ENCODE data around the gene SLFN14. TPM values are rescaled to one million over a fixed set of nuclear protein-coding genes. Genes with fewer than 3 reads are reported as not detected.
"Not testable (repeated sequence)": the region's sequence is repeated elsewhere in the genome, so short reads cannot be mapped to it uniquely, and the experiment has no call there.

Gene SLFN14
- total RNA-seq, 2 donors from 2014 or later: not detected

GRCh38 chr17:35534576-35535093 is 26.0 kb downstream of the SLFN14 start:
- H3K27ac Mint-ChIP-seq: no peak overlapping the region
- 90 to 100% methylated on average over 2 to 3 of the region's 3 CpGs for WGBS, 2 experiments (ENCODE audit: insufficient coverage in 1 of 2, insufficient read length in 1 of 2)

DNA sequence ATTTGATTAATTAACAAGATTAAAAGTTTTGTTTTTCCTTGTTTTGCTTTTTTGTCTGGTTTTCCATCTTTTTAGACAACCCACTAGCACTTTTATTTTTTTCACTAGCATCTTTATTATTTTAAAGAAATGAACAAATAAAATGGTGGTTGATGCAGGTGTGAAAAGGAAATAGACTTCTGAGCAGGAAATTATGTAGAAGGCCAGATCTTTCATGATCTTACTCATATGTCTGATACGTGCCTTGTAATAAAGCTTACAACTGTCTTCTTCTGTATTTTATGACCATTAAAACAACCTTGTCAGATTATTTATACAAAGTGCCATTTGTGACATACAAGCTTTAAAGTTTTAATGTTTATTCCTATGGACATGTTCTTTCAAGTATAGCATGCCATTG is 29.5 kb downstream of the SLFN14 start:
- Mint-ChIP-seq H3K4me1 (no peaks in the 10 kb centered on the region), H3K27ac (no peak overlapping the region), H3K36me3 (ENCODE audit: low read depth) (no peaks in the 10 kb centered on the region), H3K4me3 (no peak overlapping the region), H3K27me3 (ENCODE audit: insufficient read depth) (peaks cover 13% of the 10 kb centered on the region), H3K9me3 (peaks cover 7% of the 10 kb centered on the region)
- no peaks in the 10 kb centered on the region for H3K27me3 ChIP-seq (ENCODE audit: control insufficient read depth, insufficient read depth, low read length, poor library complexity, severe bottlenecking)
- H3K4me3 ChIP-seq (ENCODE audit: low read length): no peak overlapping the region
- no peaks in the 10 kb centered on the region for H3K4me1 ChIP-seq (ENCODE audit: control insufficient read depth, insufficient read depth, low read length)
- no peaks in the 10 kb centered on the region for H3K9me3 ChIP-seq (ENCODE audit: control insufficient read depth, low read length)
- DNase-seq: no peak
- H3K9ac ChIP-seq (ENCODE audit: extremely low read depth, low read length, poor library complexity, severe bottlenecking): no peak overlapping the region
- H3K36me3 ChIP-seq (ENCODE audit: control insufficient read depth, insufficient read depth, low read length): no peaks in the 10 kb centered on the region
- WGBS, 2 experiments (ENCODE audit: insufficient coverage in 1 of 2, insufficient read length in 1 of 2): 92 to 100% methylated on average over 1 of the region's 1 CpG
- no peak overlapping the region for H3K27ac ChIP-seq (ENCODE audit: low read depth, low read length)
- TF ChIP-seq CTCF (conservative IDR thresholded peaks at IDR 0.05): no peak

More at GRCh38 chr17:35534576-35535093, 26.0 kb downstream of the SLFN14 start:
- H3K4me1 Mint-ChIP-seq: no peaks in the 10 kb centered on the region
- H3K36me3 Mint-ChIP-seq (ENCODE audit: low read depth): no peaks in the 10 kb centered on the region
- TF ChIP-seq CTCF (conservative IDR thresholded peaks at IDR 0.05): no peak
- Histone ChIP-seq H3K27ac (ENCODE audit: low read depth, low read length) (no peak overlapping the region), H3K27me3 (ENCODE audit: control insufficient read depth, insufficient read depth, low read length, poor library complexity, severe bottlenecking) (no peaks in the 10 kb centered on the region), H3K4me3 (ENCODE audit: low read length) (no peak overlapping the region), H3K36me3 (ENCODE audit: control insufficient read depth, insufficient read depth, low read length) (no peaks in the 10 kb centered on the region), H3K4me1 (ENCODE audit: control insufficient read depth, insufficient read depth, low read length) (no peaks in the 10 kb centered on the region), H3K9me3 (ENCODE audit: control insufficient read depth, low read length) (no peaks in the 10 kb centered on the region), H3K9ac (ENCODE audit: extremely low read depth, low read length, poor library complexity, severe bottlenecking) (no peak overlapping the region)
- DNase-seq: no peak
- no peaks in the 10 kb centered on the region for H3K27me3 Mint-ChIP-seq (ENCODE audit: insufficient read depth)
- H3K9me3 Mint-ChIP-seq: no peaks in the 10 kb centered on the region
- H3K4me3 Mint-ChIP-seq: no peak overlapping the region

DNA sequence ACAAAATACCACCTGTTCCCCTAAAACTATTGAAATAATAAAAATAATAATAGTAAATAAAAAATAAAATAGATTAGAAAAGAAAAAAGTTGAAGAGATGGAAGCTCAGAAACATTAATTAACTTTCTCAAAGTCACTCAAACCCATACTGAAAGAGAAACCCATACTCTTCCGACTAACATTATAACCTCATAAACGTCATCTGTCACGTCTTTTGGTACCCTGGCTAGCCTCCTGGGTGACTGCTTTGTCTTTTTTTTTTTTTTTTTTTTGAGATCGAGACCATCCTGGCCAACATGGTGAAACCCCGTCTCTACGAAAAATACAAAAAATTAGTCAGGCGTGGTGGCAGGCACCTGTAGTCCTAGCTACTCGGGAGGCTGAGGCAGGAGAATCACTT is 30.8 kb downstream of the SLFN14 start:
- no peaks in the 10 kb centered on the region for H3K27me3 ChIP-seq (ENCODE audit: control insufficient read depth, insufficient read depth, low read length, poor library complexity, severe bottlenecking)
- DNase-seq: no peak
- no peak overlapping the region for H3K4me3 ChIP-seq (ENCODE audit: low read length)
- Mint-ChIP-seq H3K27me3 (ENCODE audit: insufficient read depth) (peaks cover 22% of the 10 kb centered on the region), H3K4me3 (no peak overlapping the region), H3K9me3 (peaks cover 7% of the 10 kb centered on the region), H3K4me1 (no peaks in the 10 kb centered on the region), H3K36me3 (ENCODE audit: low read depth) (no peaks in the 10 kb centered on the region), H3K27ac (no peak overlapping the region)
- no peaks in the 10 kb centered on the region for H3K36me3 ChIP-seq (ENCODE audit: control insufficient read depth, insufficient read depth, low read length)
- no peak for TF ChIP-seq CTCF (conservative IDR thresholded peaks at IDR 0.05)
- H3K9me3 ChIP-seq (ENCODE audit: control insufficient read depth, low read length): no peaks in the 10 kb centered on the region
- no peak overlapping the region for H3K27ac ChIP-seq (ENCODE audit: low read depth, low read length)
- 55 to 92% methylated on average over 2 to 8 of the region's 8 CpGs for WGBS, 2 experiments (ENCODE audit: insufficient coverage in 1 of 2, insufficient read length in 1 of 2)
- H3K4me1 ChIP-seq (ENCODE audit: control insufficient read depth, insufficient read depth, low read length): no peaks in the 10 kb centered on the region
- no peak overlapping the region for H3K9ac ChIP-seq (ENCODE audit: extremely low read depth, low read length, poor library complexity, severe bottlenecking)

GRCh38 chr17:35529326-35529725 is 31.3 kb downstream of the SLFN14 start:
- H3K27me3 Mint-ChIP-seq (ENCODE audit: insufficient read depth): peaks cover 26% of the 10 kb centered on the region
- H3K36me3 ChIP-seq (ENCODE audit: control insufficient read depth, insufficient read depth, low read length); H3K27me3 ChIP-seq (ENCODE audit: control insufficient read depth, insufficient read depth, low read length, poor library complexity, severe bottlenecking); H3K27ac ChIP-seq (ENCODE audit: low read depth, low read length); H3K4me1 ChIP-seq (ENCODE audit: control insufficient read depth, insufficient read depth, low read length); H3K27ac Mint-ChIP-seq; H3K9me3 ChIP-seq (ENCODE audit: control insufficient read depth, low read length); H3K9me3 Mint-ChIP-seq; DNase-seq; H3K9ac ChIP-seq (ENCODE audit: extremely low read depth, low read length, poor library complexity, severe bottlenecking); H3K4me3 ChIP-seq (ENCODE audit: low read length); H3K36me3 Mint-ChIP-seq (ENCODE audit: low read depth); H3K4me1 Mint-ChIP-seq; H3K4me3 Mint-ChIP-seq: not testable (repeated sequence)
- 91% methylated on average over 1 of the region's 1 CpG; no CpG with 5 or more reads in 1 of the 2 experiments for WGBS, 2 experiments (ENCODE audit: insufficient coverage in 1 of 2, insufficient read length in 1 of 2)

Data from endodermal cell (in vitro differentiated cells).